ENCODE results near the gene TRMT2A.

TRMT2A gene

DNA sequence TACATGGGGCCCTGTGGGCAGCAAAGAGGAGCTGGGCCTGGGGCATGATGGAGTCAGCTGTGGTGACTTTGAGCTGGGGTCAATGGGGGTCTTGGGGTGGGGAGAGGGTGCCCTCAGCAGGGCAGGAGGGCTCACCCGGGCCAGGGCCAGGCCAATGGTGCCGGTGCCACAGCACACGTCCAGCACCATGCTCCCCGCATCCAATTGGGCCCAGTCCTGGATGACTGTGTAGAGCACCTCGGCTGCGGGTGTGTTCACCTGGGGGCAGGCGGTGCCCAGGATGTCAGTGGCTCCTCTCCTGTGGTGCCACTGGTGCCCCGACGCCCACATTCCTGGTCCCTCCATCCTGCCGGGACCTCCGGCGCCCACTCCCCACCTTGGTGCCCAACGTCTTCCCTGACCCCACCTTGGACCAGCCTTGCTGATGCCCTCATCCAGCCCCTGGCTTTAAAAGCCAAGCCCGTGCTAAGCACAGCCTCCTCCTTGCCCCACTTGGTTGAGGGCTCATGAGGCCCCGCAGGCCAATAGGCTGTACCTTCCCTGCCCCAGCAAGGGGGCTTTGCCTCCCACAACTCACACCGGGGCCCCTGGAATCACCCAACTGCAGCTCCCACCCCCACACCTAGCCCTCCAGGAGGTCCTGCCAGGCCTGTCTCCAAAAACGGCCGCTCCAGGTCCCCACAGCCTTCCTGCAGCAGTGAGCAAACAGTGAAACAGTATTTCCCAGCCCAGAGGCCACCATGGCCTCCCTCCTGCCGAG is 3.3 kb downstream of the TRMT2A start:
- Mint-ChIP-seq H3K36me3 (ENCODE audit: low read depth) (peaks cover 9% of the 10 kb centered on the region), H3K4me1 (peaks cover 12% of the 10 kb centered on the region), H3K27ac (peak overlapping the region; percentile 91), H3K27me3 (ENCODE audit: low read depth, poor library complexity) (no peaks in the 10 kb centered on the region), H3K4me3 (no peak overlapping the region), H3K9me3 (no peaks in the 10 kb centered on the region)
- no peak for DNase-seq
- TF ChIP-seq, protein P1, sequence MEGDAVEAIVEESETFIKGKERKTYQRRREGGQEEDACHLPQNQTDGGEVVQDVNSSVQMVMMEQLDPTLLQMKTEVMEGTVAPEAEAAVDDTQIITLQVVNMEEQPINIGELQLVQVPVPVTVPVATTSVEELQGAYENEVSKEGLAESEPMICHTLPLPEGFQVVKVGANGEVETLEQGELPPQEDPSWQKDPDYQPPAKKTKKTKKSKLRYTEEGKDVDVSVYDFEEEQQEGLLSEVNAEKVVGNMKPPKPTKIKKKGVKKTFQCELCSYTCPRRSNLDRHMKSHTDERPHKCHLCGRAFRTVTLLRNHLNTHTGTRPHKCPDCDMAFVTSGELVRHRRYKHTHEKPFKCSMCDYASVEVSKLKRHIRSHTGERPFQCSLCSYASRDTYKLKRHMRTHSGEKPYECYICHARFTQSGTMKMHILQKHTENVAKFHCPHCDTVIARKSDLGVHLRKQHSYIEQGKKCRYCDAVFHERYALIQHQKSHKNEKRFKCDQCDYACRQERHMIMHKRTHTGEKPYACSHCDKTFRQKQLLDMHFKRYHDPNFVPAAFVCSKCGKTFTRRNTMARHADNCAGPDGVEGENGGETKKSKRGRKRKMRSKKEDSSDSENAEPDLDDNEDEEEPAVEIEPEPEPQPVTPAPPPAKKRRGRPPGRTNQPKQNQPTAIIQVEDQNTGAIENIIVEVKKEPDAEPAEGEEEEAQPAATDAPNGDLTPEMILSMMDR (IDR thresholded peaks at IDR 0.05): no peak

DNA sequence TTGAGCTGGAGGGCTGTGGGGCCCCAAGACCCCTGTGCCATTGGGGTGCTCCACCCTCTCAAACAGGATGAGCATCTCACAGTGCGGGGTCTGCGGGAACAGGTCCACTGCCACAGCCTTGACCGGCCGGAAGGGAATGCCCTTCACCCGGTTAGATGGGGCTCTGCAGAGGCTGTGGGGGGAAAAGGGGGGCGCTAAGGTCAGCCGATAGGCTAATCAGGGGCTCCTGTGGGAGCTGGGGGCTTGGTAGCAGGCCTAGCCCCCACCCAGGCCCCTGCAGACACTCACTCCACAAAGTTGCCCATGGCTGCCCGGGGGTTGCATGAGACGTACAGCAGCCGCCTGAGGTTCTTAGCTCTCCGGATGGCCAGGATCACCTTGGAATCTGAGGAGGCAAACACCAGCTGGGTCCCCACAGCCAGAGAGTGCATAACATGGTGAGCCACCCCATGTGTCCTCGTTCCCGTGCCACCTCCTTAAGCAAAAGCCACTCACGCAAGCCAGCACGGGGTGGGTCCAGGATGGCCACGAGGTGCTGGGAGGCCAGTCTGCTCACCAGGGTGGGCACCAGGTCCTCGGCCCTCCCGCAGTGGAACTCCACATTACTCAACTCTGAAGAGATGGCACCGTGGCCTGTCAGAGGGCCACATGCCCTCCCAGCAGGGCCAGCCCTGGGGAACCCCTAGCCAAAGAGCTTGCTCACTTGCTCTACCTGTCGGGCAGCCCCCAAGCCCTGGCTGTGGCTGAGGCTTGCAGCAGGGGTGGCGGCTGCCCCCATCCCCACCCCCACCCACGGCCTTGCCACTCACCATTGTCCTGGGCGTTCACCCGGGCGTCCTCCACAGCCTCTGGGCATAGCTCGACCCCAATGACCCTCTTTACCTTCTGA is 4.2 kb downstream of the TRMT2A start:
- no peak for DNase-seq
- H3K4me1 Mint-ChIP-seq: peaks cover 6% of the 10 kb centered on the region
- H3K36me3 Mint-ChIP-seq (ENCODE audit: low read depth): peaks cover 11% of the 10 kb centered on the region
- H3K27ac Mint-ChIP-seq: no peak overlapping the region
- no peak overlapping the region for H3K4me3 Mint-ChIP-seq
- no peaks in the 10 kb centered on the region for H3K27me3 Mint-ChIP-seq (ENCODE audit: low read depth, poor library complexity)
- TF ChIP-seq, protein P1 (IDR thresholded peaks at IDR 0.05): no peak
- H3K9me3 Mint-ChIP-seq: no peaks in the 10 kb centered on the region

DNA sequence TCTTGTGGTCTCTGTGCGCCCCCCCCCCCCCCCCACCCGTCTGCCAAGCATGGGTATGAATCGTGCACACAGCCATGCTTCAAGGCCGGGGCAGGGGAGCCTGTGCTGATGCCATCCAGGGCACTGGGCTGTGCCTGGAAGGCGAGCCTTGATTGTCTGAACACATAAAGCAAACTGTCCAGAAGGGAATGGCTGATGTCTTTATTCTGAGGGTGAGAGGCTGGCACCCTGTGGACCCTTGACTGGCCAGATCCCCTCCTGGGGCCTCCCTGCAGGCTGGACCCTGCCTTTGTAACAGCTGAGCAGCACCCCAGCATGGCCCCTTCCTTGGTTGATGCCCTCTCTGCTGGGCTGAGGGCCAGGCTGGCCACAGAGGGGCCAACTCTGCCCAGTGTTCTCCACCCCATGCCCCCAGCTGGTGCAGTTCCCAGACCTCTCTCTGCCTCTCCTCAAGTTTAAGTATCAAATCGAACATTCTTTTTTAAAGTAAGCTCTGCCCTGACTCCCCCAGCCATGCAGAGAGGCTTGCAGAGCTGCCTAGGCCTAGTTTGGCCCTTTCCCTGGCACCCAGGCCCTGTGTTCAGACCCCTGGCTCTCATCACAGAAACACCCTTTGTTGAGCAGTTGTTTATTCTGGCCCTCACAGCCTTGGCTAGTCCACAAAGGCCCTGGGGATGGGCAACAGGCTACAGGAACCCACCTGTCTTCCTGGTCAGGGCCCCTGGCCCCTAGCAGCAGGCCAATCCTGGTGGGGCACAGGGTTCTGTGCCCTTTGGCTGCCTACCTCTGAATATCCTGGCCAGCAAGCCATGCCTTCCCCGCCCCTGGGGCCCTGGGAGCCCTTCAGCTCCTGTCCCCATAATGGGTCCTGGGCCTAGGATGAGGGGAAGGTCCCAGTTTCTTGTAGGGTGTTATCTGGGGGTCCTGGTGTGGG is 5.1 kb downstream of the TRMT2A start:
- Mint-ChIP-seq H3K27me3 (ENCODE audit: low read depth, poor library complexity) (no peaks in the 10 kb centered on the region), H3K27ac (no peak overlapping the region), H3K9me3 (no peaks in the 10 kb centered on the region), H3K4me1 (peaks cover 6% of the 10 kb centered on the region), H3K4me3 (no peak overlapping the region), H3K36me3 (ENCODE audit: low read depth) (peaks cover 18% of the 10 kb centered on the region)
- TF ChIP-seq, protein P1 (IDR thresholded peaks at IDR 0.05): no peak
- DNase-seq: no peak

DNA sequence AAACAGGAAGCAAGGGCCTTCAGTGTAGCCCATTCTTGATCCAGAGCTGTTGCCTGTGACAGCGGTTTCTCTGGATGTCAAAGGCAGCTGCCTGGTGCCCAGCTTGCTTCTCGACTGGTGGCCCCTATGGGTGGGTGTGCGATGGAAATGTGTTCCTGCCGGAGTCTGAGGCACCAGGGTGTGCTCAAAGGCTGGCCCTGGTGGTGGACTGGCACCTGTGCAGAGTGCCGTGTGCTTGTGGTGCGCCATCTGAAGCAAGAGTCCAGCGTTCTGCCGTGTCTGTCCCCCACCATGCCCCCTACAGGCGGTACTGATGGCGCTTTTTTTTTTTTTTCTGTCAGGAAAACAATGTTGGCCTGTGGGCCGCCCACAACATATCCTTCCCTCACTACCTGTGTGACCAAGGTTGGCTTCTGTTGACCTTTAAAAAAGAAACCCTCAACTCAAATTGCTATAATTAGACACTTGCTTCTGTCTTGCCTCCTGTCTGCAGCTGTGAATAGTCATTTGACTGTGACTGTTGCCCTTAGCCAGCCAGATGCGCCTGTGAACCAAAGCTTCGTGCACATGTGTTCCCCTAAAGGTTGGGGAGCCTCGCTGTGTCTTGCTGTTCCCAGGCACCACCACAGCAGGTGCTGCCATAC is 5.9 kb downstream of the TRMT2A start:
- Mint-ChIP-seq H3K36me3 (ENCODE audit: low read depth) (peaks cover 18% of the 10 kb centered on the region), H3K27ac (peak overlapping the region; percentile 75), H3K9me3 (no peaks in the 10 kb centered on the region), H3K27me3 (ENCODE audit: low read depth, poor library complexity) (no peaks in the 10 kb centered on the region), H3K4me3 (no peak overlapping the region), H3K4me1 (peaks cover 6% of the 10 kb centered on the region)
- no peak for DNase-seq
- TF ChIP-seq, protein P1 (IDR thresholded peaks at IDR 0.05): peak; percentile 30

DNA sequence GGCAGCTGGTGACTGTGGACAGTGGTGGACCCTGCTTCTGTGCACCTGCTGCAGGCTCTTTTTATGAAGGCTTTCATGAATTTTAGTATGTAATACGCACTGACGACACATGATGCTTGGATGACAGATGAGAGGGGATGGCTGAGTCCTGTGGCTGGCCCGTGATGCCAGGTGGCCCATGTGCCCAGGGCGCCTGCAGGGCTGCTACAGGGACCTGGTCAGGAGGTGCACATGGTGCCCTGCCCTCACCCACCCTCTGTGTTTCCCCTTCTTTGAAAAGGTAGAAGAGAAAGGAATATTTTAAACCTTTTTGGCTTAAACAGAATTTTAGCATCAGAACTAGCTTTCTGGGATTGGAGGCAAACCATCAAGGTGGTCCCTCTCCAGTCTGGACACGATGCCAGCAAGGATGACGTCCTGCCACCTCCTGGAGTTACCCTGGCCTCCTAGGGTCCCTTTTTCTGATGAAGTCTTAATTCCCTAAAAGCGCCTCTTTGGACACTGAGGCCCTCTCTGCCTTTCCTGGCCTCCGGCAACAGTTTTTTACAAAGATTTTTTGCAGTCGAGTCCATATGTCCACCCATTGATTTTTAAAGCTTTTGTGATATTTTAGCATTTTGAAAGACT is 6.6 kb downstream of the TRMT2A start:
- Mint-ChIP-seq H3K4me3 (no peak overlapping the region), H3K9me3 (no peaks in the 10 kb centered on the region), H3K27me3 (ENCODE audit: low read depth, poor library complexity) (no peaks in the 10 kb centered on the region), H3K27ac (peak overlapping the region; percentile 75), H3K36me3 (ENCODE audit: low read depth) (peaks cover 18% of the 10 kb centered on the region), H3K4me1 (peaks cover 4% of the 10 kb centered on the region)
- TF ChIP-seq, protein P1 (IDR thresholded peaks at IDR 0.05): no peak
- no peak for DNase-seq

All from nephron progenitor cell (in vitro differentiated cells).